Bronchial epithelial cell (primary cell): Measurements from ENCODE around the gene ZNF568. TPM values are rescaled to one million over a fixed set of nuclear protein-coding genes. Genes with fewer than 3 reads are reported as not detected.

Source experiments
- DNase-seq: peaks from one replicate; pipeline ENCODE4 v3.0.0-alpha.2; 2010; ENCODE audit warnings: low read depth
- FAIRE-seq: peaks from 2 replicates; lab custom pipeline; 2011; peaks lifted over from hg19 to GRCh38; lab: Jason Lieb, UNC
- H3K27me3 ChIP-seq: 2 replicates; pipeline ENCODE4 v1.5.1; 2011; ENCODE audit warnings: low read length; ENCODE audit not compliant: control insufficient read depth, insufficient read depth
- H3K36me3 ChIP-seq: 2 replicates; pipeline ENCODE4 v1.5.1; 2011; ENCODE audit warnings: low read length; ENCODE audit not compliant: control insufficient read depth, insufficient read depth
- H3K4me3 ChIP-seq: 2 replicates; pipeline ENCODE4 v1.5.1; 2011; ENCODE audit warnings: mild to moderate bottlenecking, low read depth, low read length, control low read depth
- CTCF ChIP-seq: IDR thresholded peaks from 2 replicates; pipeline ENCODE4 v1.5.1; 2011; ENCODE audit warnings: mild to moderate bottlenecking, moderate library complexity, low read length, control low read depth, inconsistent platforms; ENCODE audit not compliant: insufficient read depth, severe bottlenecking
- total RNA-seq: library from RNA; depleted of rRNA; stranded (reverse); fragments of >200 nt; gene quantifications from 2 replicates; pipeline ENCODE4 v1.2.1, GENCODE V29; 2014

The ZNF568 gene
- total RNA-seq, 1 donor from 2014 or later = 9.5 TPM

DNA sequence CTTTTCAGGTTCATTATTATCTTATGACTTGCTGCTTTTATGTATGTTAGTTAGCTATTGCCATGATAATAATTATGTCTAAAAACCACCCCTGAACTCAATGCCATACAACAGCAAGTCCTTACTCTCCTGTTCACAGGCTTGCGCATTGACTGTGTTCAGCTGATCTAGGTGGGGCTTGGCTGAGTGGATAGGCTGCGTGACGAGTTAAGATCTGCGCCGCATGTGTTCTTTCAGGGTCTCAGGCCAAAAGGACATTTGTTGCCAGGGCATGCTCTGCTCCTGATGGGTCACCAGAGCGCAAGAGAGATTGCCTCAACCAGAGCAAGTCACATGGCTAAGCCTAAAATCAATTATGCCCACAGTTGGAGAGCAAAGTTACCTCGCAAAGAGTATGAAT is 859 bp downstream of the ZNF568 start:
- Histone ChIP-seq H3K4me3 (peak overlapping the region; percentile 65), H3K36me3 (no peaks in the 10 kb centered on the region), H3K27me3 (no peaks in the 10 kb centered on the region)
- no peak for TF ChIP-seq CTCF
- FAIRE-seq = no peak
- DNase-seq = peak; percentile 20

GRCh38 chr19:36918090-36918489 is 2.0 kb downstream of the ZNF568 start:
- FAIRE-seq = no peak
- peaks cover 3% of the 10 kb centered on the region for H3K36me3 ChIP-seq
- TF ChIP-seq CTCF = no peak

GRCh38 chr19:36931684-36932083 is 15.6 kb downstream of the ZNF568 start:
- H3K36me3 ChIP-seq = no peaks in the 10 kb centered on the region
- no peak overlapping the region for H3K4me3 ChIP-seq
- H3K27me3 ChIP-seq = no peaks in the 10 kb centered on the region
- no peak for DNase-seq
- no peak for FAIRE-seq
- TF ChIP-seq CTCF = no peak

More at GRCh38 chr19:36918090-36918489, 2.0 kb downstream of the ZNF568 start:
- DNase-seq = no peak
- Histone ChIP-seq H3K4me3 (no peak overlapping the region), H3K27me3 (no peaks in the 10 kb centered on the region)

- FAIRE-seq (no peak), DNase-seq (no peak)
- no peak overlapping the region for H3K4me3 ChIP-seq
- no peak for TF ChIP-seq CTCF
- no peaks in the 10 kb centered on the region for H3K27me3 ChIP-seq
- H3K36me3 ChIP-seq = peaks cover 2% of the 10 kb centered on the region
Observed at GRCh38 chr19:36939153-36939552, 23.0 kb downstream of the ZNF568 start.

- DNase-seq = no peak
- no peak overlapping the region for H3K4me3 ChIP-seq
- H3K27me3 ChIP-seq = no peaks in the 10 kb centered on the region
- FAIRE-seq = no peak
- TF ChIP-seq CTCF = no peak
- H3K36me3 ChIP-seq = peaks cover 1% of the 10 kb centered on the region
Observed at GRCh38 chr19:36950335-36951119, 34.4 kb downstream of the ZNF568 start.
